ENCODE results near the gene SLC6A20.

SLC6A20 gene

DNA sequence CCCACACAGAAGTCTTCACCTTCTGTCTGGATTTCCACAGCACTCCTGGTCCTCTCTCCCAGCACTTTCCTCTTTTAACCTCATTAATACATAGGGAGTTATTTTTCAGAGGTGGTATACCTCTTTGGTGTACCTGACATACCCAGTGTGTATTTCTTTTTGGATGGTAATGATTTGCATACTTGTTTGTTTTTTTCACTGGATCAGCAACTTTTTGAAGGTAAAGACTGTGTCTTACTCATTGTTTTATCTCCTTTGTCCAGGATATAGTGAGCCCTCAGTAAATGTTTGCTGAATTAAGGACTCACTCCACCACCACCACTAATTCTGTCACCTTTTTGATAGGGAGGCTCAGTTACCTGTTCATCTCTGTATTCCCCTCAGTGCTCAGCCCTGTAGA is 55.1 kb downstream of the SLC6A20 start:
- Histone ChIP-seq H3K9ac (ENCODE audit: low read length) (no peak overlapping the region), H3K9me3 (ENCODE audit: control insufficient read depth, insufficient read depth, low read depth, low read length) (no peaks in the 10 kb centered on the region), H3K27me3 (ENCODE audit: control insufficient read depth, insufficient read depth, low read length) (no peaks in the 10 kb centered on the region), H3K27ac (ENCODE audit: low read depth, low read length) (no peak overlapping the region), H3K36me3 (ENCODE audit: control insufficient read depth, insufficient read depth, low read length) (peaks cover 91% of the 10 kb centered on the region), H3K4me1 (ENCODE audit: control insufficient read depth, insufficient read depth, low read length) (peaks cover 33% of the 10 kb centered on the region), H3K4me3 (ENCODE audit: low read depth, low read length) (no peak overlapping the region)

DNA sequence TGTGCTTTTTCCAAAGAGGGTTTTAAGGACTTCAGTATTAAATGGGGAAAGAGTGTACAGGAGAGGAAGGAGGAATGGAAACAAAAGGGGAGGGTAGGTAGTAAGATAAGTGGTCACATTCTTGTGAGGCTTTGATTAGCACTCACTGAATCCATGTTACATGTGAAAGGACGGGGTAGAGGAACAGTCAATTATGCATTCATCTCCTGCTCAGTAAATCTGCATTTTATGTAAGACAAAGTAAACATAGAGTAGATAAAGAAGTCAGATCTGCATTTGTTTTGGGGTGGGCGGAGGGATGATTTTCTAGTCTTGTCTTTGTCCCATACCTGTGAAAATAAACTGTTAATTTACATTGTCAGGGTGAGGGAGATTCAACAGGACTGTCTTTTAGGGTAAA is 56.3 kb downstream of the SLC6A20 start:
- peaks cover 33% of the 10 kb centered on the region for H3K4me1 ChIP-seq (ENCODE audit: control insufficient read depth, insufficient read depth, low read length)
- no peak overlapping the region for H3K9ac ChIP-seq (ENCODE audit: low read length)
- H3K36me3 ChIP-seq (ENCODE audit: control insufficient read depth, insufficient read depth, low read length) = peaks cover 91% of the 10 kb centered on the region
- H3K4me3 ChIP-seq (ENCODE audit: low read depth, low read length) = 0 out of 2 replicates have a peak overlapping the region, but pooled peaks have one; percentile 8
- peak overlapping the region; percentile 47 for H3K27ac ChIP-seq (ENCODE audit: low read depth, low read length)
- H3K27me3 ChIP-seq (ENCODE audit: control insufficient read depth, insufficient read depth, low read length) = no peaks in the 10 kb centered on the region
- no peaks in the 10 kb centered on the region for H3K9me3 ChIP-seq (ENCODE audit: control insufficient read depth, insufficient read depth, low read depth, low read length)

DNA sequence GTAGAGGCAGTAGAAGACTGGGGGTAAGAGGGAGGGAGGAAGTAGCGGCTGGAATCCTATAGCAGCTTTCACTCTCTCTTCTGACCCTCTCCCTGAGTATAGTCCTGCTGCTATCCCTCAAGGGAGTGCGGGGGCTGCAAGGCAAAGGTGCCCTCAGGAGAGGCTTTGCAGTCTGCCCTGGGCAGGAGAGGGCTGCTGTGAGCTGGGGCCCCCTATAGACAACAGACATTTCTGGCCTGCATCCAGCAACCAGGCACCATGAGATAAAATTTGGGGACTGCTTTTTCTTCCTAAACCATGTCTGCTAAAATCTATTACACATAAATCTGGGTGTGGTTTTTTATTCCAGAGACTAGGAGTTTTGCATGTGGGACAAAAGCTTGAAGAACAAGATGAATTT is 59.1 kb downstream of the SLC6A20 start:
- no peak overlapping the region for H3K4me3 ChIP-seq (ENCODE audit: low read depth, low read length)
- no peaks in the 10 kb centered on the region for H3K27me3 ChIP-seq (ENCODE audit: control insufficient read depth, insufficient read depth, low read length)
- peaks cover 93% of the 10 kb centered on the region for H3K36me3 ChIP-seq (ENCODE audit: control insufficient read depth, insufficient read depth, low read length)
- no peaks in the 10 kb centered on the region for H3K9me3 ChIP-seq (ENCODE audit: control insufficient read depth, insufficient read depth, low read depth, low read length)
- H3K9ac ChIP-seq (ENCODE audit: low read length) = no peak overlapping the region
- peaks cover 33% of the 10 kb centered on the region for H3K4me1 ChIP-seq (ENCODE audit: control insufficient read depth, insufficient read depth, low read length)
- 0 out of 2 replicates have a peak overlapping the region, but pooled peaks have one; percentile 9 for H3K27ac ChIP-seq (ENCODE audit: low read depth, low read length)

DNA sequence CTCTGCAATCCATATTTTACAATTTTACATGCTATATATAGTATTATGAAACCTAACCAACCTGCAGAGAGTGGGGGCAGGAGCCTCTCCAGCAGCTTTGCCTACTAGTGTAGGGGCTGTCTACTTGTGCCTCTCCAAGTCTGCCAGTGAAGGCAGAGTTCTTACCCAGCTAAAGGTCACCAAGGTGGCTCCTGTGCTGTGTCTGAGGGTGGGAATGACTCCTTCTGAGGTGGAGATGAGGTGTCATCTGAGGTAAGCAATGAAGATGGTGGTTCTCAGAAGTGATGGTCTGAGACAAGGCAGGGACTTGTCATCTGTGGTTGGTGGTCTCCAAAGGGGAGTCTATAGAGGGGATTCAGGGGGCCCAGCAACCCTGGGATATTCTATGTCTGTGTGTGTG is 59.6 kb downstream of the SLC6A20 start:
- Histone ChIP-seq H3K9me3 (ENCODE audit: control insufficient read depth, insufficient read depth, low read depth, low read length) (no peaks in the 10 kb centered on the region), H3K36me3 (ENCODE audit: control insufficient read depth, insufficient read depth, low read length) (peaks cover 93% of the 10 kb centered on the region), H3K27ac (ENCODE audit: low read depth, low read length) (no peak overlapping the region), H3K4me1 (ENCODE audit: control insufficient read depth, insufficient read depth, low read length) (peaks cover 31% of the 10 kb centered on the region), H3K27me3 (ENCODE audit: control insufficient read depth, insufficient read depth, low read length) (no peaks in the 10 kb centered on the region), H3K4me3 (ENCODE audit: low read depth, low read length) (no peak overlapping the region), H3K9ac (ENCODE audit: low read length) (no peak overlapping the region)

DNA sequence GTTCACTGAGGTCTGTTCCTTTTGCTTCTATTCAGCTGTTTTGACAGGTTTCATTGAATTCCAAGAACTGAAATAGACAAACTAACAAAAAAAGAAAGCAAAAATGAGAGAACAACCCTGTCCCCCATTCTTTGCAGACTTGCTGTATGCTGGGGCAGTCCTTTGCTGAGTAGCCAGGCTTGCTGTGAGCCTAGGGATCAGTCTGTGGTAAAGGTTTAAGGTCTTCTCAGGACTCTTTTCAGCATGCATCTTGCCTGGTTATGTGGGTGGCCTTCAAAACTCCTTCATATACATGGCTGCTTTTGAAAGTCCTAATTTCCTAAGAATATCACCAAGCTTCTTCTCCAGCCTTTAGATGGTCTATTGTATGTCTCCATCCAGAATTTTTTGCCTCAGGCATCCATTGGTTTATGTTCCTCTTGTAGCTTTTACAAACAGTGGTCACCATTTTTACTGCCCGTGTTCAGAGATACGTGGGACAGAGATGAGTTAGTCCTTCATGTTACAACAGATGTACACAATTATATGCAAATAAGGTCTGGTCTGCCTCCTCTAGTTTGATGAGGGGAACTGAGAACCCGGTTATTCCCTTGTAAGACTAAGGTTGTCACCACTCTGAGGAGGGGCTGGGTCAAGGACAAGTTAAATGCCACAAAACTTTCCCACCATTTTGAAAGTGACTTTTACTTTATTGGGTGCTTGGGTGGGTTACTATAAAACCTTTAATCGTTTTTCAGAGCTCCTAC is 65.8 kb downstream of the SLC6A20 start:
- no peak overlapping the region for H3K9ac ChIP-seq (ENCODE audit: low read length)
- H3K4me3 ChIP-seq (ENCODE audit: low read depth, low read length) = no peak overlapping the region
- no peaks in the 10 kb centered on the region for H3K9me3 ChIP-seq (ENCODE audit: control insufficient read depth, insufficient read depth, low read depth, low read length)
- H3K27ac ChIP-seq (ENCODE audit: low read depth, low read length) = no peak overlapping the region
- no peaks in the 10 kb centered on the region for H3K27me3 ChIP-seq (ENCODE audit: control insufficient read depth, insufficient read depth, low read length)
- H3K36me3 ChIP-seq (ENCODE audit: control insufficient read depth, insufficient read depth, low read length) = peaks cover 77% of the 10 kb centered on the region
- no peaks in the 10 kb centered on the region for H3K4me1 ChIP-seq (ENCODE audit: control insufficient read depth, insufficient read depth, low read length)

DNA sequence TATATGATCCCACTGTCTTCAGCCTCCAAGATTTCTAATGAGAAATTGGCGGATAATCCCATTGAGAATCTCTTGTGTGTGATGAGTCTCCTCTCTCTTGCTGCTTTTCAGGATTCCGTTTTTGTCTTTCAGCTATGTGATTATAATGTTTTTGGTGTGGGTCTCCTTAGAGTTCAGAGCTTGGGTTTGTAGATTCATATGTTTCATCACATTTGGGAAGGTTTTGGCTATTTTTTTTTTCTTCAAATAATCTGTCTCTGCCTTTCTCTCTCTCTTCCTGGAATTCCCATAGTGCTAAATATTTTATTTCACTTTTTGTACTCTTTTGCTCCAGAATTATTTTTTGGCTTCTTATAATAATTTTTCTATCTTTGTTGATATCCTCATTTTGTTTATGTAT is 66.7 kb downstream of the SLC6A20 start:
- Histone ChIP-seq H3K4me1 (ENCODE audit: control insufficient read depth, insufficient read depth, low read length) (no peaks in the 10 kb centered on the region), H3K9me3 (ENCODE audit: control insufficient read depth, insufficient read depth, low read depth, low read length) (no peaks in the 10 kb centered on the region), H3K27me3 (ENCODE audit: control insufficient read depth, insufficient read depth, low read length) (no peaks in the 10 kb centered on the region), H3K36me3 (ENCODE audit: control insufficient read depth, insufficient read depth, low read length) (peaks cover 77% of the 10 kb centered on the region), H3K27ac (ENCODE audit: low read depth, low read length) (no peak overlapping the region), H3K9ac (ENCODE audit: low read length) (no peak overlapping the region), H3K4me3 (ENCODE audit: low read depth, low read length) (no peak overlapping the region)

DNA sequence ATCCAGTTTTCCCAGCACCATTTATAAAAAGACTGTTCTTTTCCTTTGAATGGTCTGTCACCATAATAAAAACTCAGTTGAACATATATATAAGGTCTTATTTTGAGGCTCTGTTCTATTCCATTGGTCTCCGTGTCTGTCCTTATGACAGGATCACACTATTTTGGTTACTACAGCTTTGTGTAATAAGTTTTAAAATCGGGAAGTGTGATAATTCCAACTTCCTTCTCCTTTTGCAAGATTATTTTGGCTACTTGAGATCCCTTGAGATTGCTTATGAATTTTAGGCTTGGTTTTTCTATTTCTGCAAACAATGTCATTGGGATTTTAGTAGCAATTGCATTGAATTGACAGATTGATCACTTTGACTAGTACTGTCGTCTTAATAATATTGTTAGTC is 71.4 kb downstream of the SLC6A20 start:
- Histone ChIP-seq H3K4me3 (ENCODE audit: low read depth, low read length) (no peak overlapping the region), H3K4me1 (ENCODE audit: control insufficient read depth, insufficient read depth, low read length) (no peaks in the 10 kb centered on the region), H3K27ac (ENCODE audit: low read depth, low read length) (no peak overlapping the region), H3K36me3 (ENCODE audit: control insufficient read depth, insufficient read depth, low read length) (peaks cover 71% of the 10 kb centered on the region), H3K9ac (ENCODE audit: low read length) (no peak overlapping the region), H3K27me3 (ENCODE audit: control insufficient read depth, insufficient read depth, low read length) (no peaks in the 10 kb centered on the region), H3K9me3 (ENCODE audit: control insufficient read depth, insufficient read depth, low read depth, low read length) (no peaks in the 10 kb centered on the region)

DNA sequence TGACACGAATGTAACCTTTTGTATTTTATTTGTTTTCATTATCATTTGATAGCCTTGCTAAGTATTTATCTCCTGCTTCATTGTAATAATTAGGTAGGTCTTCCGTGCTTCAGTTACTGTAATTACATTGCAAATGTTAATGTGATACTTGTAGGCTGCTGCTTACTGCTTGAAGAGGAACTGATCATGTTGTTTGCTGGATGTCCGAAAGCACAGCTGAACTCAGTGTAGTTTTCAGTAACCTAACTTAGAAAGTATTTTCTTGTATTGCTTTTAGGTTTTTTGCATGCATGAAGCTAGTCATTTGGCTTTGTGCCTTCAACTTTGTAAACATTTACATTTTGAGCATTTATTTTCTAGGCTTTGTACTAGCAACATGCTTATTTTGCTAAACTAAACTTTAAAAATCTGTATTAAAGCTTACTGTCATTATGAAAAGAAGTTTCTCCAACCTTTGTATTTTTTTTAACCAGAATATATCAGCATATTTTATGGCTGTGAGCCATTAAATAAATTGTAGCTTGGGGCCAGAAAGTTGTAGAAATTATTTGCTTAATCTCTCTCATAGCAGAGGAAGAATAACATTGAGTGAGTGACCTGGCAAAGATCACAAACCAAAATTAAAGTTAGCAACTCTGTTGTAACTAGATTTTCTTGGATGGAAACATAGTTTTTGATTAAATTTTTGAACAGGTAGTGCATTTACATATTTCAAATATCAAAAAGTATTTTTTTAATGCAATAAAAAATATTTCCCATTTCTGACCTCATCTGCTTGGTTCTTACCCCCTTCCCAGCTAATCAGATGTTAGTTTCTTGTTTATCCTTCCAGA is 76.5 kb downstream of the SLC6A20 start:
- Histone ChIP-seq H3K27me3 (ENCODE audit: control insufficient read depth, insufficient read depth, low read length) (no peaks in the 10 kb centered on the region), H3K36me3 (ENCODE audit: control insufficient read depth, insufficient read depth, low read length) (peaks cover 77% of the 10 kb centered on the region), H3K27ac (ENCODE audit: low read depth, low read length) (peak overlapping the region; percentile 34; the same call in 1 of the 2 replicates), H3K9ac (ENCODE audit: low read length) (no peak overlapping the region), H3K4me1 (ENCODE audit: control insufficient read depth, insufficient read depth, low read length) (no peaks in the 10 kb centered on the region), H3K9me3 (ENCODE audit: control insufficient read depth, insufficient read depth, low read depth, low read length) (no peaks in the 10 kb centered on the region), H3K4me3 (ENCODE audit: low read depth, low read length) (no peak overlapping the region)

DNA sequence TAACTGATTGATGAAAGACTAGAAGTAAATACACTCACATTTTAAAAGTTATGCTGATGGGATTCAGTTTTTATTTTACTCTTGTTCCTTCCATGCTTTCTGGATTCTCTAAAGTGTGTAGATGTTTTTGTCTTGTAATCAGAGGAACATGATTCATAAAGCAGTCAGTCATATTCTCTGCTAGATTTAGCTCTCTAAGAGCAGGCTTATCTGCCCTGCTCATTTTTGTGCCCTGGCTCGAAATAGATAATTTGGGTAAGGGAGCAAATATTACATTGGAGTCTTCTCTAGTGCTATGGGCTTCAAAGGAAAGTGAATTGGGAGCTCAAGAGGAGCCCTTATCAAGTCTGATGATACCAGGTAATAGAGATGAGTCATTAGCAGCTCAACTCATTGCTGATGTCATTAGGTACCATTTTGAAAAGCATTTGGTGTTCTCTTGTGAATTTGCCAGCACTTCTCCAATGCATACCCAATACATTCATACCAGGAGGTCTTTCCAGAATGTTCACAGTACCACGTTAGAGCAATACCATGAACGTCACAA is 79.5 kb downstream of the SLC6A20 start:
- no peak overlapping the region for H3K27ac ChIP-seq (ENCODE audit: low read depth, low read length)
- H3K36me3 ChIP-seq (ENCODE audit: control insufficient read depth, insufficient read depth, low read length) = peaks cover 71% of the 10 kb centered on the region
- H3K4me3 ChIP-seq (ENCODE audit: low read depth, low read length) = no peak overlapping the region
- no peaks in the 10 kb centered on the region for H3K4me1 ChIP-seq (ENCODE audit: control insufficient read depth, insufficient read depth, low read length)
- H3K27me3 ChIP-seq (ENCODE audit: control insufficient read depth, insufficient read depth, low read length) = no peaks in the 10 kb centered on the region
- H3K9ac ChIP-seq (ENCODE audit: low read length) = no peak overlapping the region
- no peaks in the 10 kb centered on the region for H3K9me3 ChIP-seq (ENCODE audit: control insufficient read depth, insufficient read depth, low read depth, low read length)

DNA sequence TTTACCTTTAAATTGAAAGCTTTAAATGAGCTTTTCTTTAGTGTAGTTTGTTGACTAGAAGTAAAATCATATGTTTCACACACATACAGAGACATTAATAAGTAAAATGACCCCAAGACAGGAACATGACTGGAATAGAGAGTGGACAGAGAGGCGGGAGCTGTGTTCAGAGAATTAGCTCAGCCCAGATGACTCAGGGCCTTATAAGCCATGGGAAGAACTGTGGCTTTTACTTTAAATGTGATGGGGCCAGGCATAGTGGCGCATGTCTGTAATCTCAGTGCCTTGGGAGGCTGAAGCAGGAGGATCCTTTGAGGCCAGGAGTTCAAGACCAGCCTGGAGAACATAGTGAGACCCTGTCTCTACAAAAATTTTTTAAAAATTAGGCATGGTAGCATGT is 80.4 kb downstream of the SLC6A20 start:
- Histone ChIP-seq H3K9me3 (ENCODE audit: control insufficient read depth, insufficient read depth, low read depth, low read length) (no peaks in the 10 kb centered on the region), H3K4me1 (ENCODE audit: control insufficient read depth, insufficient read depth, low read length) (no peaks in the 10 kb centered on the region), H3K4me3 (ENCODE audit: low read depth, low read length) (no peak overlapping the region), H3K9ac (ENCODE audit: low read length) (no peak overlapping the region), H3K27me3 (ENCODE audit: control insufficient read depth, insufficient read depth, low read length) (no peaks in the 10 kb centered on the region), H3K27ac (ENCODE audit: low read depth, low read length) (no peak overlapping the region), H3K36me3 (ENCODE audit: control insufficient read depth, insufficient read depth, low read length) (peaks cover 78% of the 10 kb centered on the region)
